COR-L47 (cell line): ENCODE results near the gene ACAT2.
"Not testable (repeated sequence)": the region's sequence is repeated elsewhere in the genome, so short reads cannot be mapped to it uniquely, and the experiment has no call there.

ENCODE experiments used
- DNase-seq: peaks from one replicate; lab custom pipeline; 2025; lab: John Stamatoyannopoulos, UW

The ACAT2 gene

DNA sequence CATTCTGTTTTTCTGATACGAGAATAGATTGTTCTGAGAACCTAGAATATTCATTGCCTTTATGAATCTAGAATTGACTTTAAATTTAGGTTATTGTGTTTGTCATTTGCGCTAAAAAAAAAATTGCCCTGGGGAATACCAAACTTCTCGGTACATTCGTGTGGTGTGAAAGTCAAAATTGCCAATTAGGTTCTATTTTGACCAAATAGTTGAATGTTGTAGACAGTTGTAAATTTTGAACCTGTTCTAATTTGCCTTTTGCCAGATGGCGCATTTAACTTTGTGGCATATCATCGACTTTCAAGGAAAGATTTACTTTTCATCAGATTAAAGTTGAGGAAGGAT is 31.5 kb upstream of the ACAT2 start:
- DNase-seq: no peak

GRCh38 chr6:159732550-159732949 is 29.3 kb upstream of the ACAT2 start:
- not testable (repeated sequence) for DNase-seq

GRCh38 chr6:159733395-159733794 is 28.4 kb upstream of the ACAT2 start:
- not testable (repeated sequence) for DNase-seq

GRCh38 chr6:159736908-159737307 is 24.9 kb upstream of the ACAT2 start:
- DNase-seq: no peak

GRCh38 chr6:159739341-159739740 is 22.5 kb upstream of the ACAT2 start:
- no peak for DNase-seq

- no peak for DNase-seq
Observed at GRCh38 chr6:159742165-159742564, 19.7 kb upstream of the ACAT2 start.

DNA sequence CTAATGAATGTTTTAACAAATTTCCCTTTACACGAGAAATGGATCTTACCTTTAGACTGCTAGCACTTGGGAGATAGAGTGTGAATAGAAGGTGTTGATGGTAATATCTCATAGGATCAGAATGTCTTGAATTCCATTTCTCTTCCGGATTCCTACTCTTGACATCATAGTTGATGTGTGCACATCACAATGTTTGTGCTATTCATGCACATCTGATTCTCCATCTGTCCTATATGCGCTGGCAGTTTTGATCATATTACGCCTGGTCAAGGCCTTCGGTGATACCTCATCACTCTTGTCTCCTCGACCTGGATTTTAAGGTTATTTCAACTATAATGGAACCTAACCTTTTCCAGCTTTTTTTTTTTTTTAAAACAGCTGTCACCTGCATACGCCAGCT is 16.8 kb upstream of the ACAT2 start:
- DNase-seq: no peak

DNA sequence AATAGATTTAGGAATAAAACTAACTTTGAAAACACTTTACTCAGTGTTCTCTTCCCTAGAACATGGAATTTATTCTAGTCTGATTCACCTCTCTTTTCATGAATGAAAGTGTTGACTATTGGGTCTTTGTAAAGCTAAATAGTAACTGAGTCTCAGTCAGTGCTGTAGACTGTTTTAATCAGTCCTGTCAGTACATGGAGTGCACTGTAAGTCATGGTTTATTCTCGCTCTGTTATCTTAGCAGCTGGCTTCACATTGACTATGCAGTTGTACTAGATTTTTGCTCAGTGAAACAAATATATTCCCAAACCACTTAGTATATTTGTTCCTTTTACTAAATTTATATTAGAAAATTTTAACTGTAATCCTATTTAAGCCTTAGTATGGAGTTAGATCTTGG is 15.1 kb upstream of the ACAT2 start:
- DNase-seq: no peak

GRCh38 chr6:159748127-159748526 is 13.7 kb upstream of the ACAT2 start:
- not testable (repeated sequence) for DNase-seq

- DNase-seq: no peak
Observed at GRCh38 chr6:159751448-159751847, 10.4 kb upstream of the ACAT2 start.

DNA sequence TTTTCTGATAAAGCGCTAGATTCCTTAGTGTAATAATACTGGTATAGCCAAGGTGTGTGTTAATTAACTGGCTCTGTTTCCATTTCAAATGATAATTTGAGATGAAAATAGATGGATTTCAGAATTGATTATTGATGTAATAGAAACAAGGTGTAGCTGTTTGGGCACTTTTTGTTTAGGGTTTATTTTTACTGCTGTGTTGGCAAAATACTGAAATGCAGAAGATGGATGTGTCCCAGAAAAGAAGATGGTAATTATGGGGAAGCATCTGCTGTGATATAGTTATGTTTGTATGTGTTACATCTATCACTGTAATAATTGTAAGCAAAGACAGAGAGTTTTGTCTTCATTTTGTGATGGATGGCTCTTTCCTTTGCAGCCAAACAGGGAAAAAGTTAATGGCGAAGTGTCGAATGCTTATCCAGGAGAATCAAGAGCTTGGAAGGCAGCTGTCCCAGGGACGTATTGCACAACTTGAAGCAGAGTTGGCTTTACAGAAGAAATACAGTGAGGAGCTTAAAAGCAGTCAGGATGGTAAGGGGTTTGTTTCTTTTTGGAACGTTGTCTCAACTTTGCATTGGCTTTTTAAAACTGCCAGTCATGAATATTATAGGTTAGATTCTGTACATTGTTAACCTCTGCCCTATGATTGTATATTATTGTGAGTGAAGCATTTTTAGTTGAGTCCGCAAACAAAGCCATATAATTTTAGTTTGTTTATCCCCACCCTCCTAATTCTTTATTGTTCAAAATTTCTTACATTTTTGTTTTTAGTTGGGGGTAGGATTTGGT is 8.6 kb upstream of the ACAT2 start:
- DNase-seq: no peak

DNA sequence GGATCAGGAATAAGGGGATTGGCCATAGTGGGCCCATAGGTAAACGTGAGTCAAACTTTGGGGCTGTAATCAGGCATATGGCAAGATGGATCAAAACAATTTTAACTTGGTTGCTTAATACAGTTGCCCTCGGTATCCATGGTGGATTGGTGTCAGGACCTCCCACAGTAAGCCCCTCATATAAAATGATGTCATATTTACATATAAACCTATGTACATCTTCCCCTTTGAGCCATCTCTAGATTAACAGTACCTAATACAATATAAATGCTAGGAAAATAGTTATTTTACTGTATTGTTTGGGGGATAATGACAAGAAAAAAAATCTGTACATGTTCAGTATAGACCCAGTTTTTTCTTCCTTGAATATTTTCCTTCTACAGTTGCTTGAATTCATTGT is 7.4 kb upstream of the ACAT2 start:
- no peak for DNase-seq

GRCh38 chr6:159754959-159755914 is 6.6 kb upstream of the ACAT2 start:
- DNase-seq: no peak

DNA sequence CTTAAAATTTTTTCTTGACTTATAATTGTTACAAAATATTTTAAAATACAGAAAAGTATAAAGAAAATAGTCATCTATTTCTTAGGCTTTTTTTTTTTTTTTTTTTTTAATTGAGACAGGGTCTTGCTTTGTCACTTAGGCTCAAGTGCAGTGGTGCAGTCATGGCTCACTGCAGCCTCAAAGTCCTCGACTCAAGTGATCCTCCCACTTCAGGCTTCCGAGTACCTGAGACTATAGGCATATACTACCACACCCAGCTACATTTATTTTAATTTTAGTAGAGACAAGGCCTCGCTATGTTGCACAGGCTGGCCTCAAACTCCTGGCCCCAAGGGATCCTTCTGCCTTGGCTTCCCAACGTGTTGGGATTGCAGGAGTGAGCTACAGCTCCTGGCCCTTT is 5.3 kb upstream of the ACAT2 start:
- DNase-seq: no peak

GRCh38 chr6:159758031-159759001 is 3.5 kb upstream of the ACAT2 start:
- no peak for DNase-seq

DNA sequence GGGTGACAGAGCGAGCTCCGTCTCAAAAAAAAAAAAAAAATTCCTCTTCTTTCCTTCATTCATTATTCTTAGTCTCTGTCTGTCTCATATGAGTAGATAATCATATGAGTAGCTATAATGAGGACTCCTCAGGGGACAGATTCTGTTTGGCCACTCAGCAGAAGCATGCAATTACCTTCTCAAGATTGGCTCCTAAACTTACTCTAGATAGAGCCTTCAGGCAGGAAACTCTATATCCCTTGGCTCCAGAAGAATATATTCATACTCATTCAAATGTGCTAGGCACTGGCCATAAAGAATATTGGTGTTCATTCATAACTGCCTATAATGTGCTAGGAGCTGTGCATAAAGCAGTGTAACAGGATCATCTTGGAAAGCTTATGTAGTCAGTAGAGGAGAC is 2.2 kb upstream of the ACAT2 start:
- no peak for DNase-seq

- no peak for DNase-seq
Observed at GRCh38 chr6:159760602-159761057, 1.2 kb upstream of the ACAT2 start.

DNA sequence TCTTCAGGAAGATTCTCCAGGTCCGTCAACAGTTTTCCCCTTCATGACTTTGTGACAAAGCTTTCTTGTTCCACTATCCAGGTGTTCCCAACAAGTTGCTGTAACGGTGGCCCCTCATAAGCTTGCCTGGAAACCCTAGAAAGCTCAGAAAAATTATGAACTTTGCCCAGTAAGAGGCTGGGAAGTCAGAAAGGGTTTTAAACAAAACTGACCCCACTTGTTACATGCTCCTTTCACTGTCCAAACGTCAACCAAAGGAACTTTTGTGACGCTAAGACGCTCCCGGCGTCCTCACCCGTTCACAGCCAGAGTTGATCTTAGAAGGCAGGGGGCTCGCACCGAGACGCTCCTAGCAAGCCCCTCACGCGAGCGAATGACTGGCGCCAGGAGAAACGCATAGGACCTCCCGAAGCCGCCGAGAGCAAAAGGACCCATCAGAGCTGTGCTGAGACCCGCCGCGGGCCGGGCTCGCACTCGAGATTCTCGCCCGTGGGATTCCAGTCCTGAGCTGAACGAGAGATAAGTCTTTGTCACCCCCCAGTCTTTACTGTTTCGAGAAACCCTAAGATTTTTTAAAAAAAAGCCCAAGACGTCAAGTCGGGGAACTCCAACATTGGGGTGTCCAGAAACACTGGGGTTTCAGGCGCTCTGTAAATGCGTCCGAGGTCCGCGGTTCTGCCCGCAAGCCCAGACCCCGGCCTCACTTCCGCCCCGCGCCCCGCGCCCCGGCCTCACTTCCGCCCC is 544 bp upstream of the ACAT2 start:
- no peak for DNase-seq

- DNase-seq: no peak
Observed at GRCh38 chr6:159762681-159763293, 942 bp downstream of the ACAT2 start.

DNA sequence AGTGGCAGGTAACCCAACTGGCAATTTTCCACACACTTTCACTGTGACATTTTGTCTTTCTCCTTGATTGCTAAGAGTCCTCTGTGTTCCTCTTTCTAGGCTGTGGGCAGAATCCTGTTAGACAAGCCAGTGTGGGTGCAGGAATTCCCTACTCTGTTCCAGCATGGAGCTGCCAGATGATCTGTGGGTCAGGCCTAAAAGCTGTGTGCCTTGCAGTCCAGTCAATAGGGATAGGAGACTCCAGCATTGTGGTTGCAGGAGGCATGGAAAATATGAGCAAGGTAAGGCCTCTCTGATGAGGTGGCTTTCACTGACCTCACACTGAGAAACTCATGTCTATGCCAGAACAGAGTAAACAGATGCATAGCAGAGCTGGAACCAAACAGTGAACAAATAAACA is 5.1 kb downstream of the ACAT2 start:
- DNase-seq: no peak

DNA sequence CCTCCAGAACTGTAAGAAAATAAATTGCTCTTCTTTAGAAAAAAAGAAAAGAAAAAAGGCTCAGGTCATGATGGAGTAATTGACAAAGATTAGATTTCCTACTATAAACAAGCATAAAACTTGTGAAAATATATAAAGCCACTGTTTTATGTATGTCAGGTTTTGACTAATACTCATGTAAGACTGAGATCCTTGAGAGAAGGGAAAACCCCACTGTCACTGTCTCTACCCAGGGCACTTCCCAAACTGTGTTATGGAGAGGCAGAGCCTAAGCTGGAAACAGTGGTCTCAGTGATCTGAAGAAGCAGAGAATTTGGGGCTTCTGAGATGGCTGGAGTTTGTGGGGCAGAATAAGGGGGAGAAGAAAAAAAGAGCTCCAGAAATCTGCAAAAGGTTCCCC is 7.6 kb downstream of the ACAT2 start:
- DNase-seq: no peak
